GM19324 (cell line): ENCODE data around the gene GRM4.

ENCODE experiments used
- ATAC-seq: cut with Tn5 transposase; IDR thresholded peaks from one replicate; pipeline ENCODE4 v1.9.1; 2021; ENCODE audit warnings: mild to moderate bottlenecking, moderate library complexity; ENCODE audit not compliant: unreplicated experiment, low FRiP score

GRM4 gene

DNA sequence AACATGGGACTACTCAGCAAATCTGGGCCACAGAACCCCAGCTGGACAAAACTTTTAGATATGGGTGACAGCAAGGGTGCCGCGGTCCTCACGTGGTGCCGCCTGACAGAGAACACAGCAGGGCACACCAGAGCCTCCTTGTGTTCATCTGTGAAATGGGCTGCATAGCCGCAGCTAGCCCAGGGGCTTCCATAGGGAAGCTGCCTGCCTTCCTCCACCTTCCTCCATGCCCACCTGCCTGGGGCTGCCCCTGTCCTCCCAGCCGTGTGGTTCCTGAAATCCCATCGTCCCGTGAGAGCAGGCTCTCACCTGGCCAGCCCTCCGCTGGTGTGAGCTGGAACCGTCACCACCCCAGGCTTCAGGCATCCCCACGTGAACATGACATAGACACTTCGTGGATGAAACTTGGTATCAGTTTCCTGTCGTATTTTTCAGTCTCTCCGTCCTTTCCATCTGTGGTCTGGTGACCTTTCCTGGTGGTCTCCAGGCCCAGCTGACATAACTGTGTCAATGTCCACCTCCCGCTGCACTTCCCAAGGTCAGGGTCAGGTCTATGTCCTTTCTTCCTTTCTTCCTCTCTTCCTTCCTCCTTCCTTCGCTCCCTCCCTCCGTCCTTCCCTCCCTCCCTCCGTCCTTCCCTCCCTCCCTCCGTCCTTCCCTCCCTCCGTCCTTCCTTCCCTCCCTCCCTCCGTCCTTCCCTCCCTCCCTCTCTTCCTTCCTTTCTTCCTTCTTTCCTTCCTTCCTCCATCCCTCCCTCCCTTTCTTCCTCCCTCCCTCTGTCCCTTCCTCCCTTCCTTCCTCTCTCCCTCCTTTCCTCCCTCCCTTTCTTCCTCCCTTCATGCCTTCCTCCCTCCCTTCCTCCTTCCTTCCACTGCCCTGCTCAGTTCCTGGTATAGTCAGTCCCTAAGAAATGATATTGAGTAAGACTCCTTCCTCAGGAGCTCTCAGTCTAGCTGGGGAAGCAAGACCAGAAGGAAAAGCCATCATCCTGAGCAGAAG is 78.8 kb downstream of the GRM4 start:
- no peak for ATAC-seq

DNA sequence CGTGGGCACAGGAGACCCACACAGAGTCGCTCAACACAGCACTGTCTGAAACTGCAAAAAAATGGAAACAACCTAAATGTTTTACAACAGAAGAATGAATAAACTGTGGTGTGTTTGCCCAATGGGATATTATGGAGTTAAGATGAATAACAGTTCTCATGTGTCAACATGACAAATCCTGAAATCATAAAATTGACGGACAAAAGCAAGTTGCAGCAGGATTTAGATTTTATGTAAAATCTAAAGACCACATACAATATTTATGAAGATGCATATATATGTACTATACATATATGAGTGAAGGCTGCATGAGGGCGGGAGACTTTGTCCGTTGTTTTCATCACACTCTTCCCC is 79.7 kb downstream of the GRM4 start:
- ATAC-seq: no peak

DNA sequence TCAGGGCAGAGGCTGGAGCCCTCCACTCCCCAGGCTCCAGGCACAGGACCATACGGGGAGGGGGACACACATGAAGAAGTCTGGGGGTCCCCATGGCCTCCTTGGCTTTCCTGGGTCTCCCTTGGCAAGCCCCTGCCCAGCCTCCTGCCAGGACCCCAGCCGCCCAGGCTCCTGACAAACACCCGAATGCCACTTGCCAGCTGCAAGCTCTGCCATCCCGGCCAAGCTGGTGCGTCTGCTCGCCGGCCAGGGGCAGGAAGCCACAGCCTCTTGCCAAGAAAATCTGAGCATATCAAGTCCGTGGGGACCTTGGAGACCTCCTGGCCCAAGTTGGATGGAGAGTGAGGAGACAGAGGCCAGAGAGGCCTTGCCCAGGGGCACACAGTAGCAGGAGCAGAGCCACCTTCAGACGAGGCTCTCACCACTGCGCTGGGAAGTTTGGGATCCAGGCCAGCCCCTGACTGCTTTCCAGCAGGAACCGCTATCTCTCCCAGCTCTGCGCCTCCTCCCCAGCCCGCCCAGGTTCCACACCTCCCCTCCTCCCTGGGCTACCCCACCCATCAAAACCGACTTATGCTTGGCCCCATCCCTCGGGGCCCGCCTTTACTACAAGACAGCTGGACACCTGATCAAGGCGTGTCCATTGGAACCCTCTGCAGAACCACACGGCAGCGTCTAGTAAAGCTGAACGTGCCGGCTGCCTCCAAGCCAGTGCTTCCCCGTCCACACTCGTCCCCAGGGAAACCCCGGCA is 80.2 kb downstream of the GRM4 start:
- no peak for ATAC-seq

DNA sequence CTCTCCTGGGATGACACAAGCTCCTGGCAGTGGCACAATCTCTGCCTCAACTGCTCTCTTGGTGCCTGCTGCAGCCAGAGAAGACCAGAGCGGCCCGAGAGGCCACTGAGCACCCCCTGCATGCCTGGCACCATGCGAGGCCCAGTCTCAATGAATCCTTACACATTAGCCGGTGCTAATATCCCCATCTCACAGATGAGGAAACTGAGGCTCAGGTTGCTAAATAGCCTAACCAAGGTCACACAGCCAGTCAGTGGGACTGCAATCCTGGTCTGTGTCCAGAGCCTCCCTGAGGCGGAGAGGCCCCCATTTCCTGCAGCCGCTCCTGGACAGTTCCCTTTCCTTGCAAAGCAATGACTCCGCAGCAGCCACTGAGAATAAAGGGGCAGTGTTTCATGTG is 81.2 kb downstream of the GRM4 start:
- no peak for ATAC-seq

DNA sequence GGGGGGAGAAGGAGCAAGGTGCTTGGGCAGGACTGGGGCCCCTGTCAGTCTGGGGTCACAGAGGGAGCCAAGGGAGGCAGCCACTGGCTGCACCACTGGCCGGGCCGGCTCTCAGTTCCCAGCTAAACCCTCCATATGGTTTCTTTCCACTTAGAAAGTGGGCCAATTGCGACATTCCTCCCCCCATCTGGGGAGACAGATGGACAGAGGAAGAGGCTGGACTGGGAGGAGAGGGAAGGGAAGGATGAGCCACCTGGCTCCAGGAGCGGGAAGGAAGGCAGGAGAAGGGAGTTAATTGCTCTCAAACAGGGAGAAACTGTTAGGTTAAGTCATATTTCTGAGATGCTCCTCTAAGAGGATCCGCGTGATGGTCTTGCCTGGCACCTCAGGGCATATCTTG is 82.2 kb downstream of the GRM4 start:
- no peak for ATAC-seq

DNA sequence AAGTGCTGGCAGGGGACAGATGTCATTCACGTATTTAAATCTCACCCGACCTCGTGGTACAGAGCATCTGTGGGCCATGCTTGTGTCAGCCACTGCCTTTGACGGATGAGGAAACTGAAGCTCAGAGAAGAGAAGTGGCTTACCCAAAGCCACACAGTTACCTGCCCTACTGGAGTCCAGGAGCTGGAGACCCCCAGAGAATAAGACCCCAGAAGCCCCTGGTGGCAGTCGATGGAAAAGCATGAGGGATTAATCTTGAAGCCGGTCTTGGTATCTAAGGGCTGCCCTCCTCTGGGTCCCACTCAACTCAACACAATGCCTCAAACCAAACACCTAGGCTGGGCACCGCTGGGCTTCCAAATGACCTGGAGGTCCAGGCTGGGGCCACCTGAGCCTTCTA is 83.1 kb downstream of the GRM4 start:
- no peak for ATAC-seq

DNA sequence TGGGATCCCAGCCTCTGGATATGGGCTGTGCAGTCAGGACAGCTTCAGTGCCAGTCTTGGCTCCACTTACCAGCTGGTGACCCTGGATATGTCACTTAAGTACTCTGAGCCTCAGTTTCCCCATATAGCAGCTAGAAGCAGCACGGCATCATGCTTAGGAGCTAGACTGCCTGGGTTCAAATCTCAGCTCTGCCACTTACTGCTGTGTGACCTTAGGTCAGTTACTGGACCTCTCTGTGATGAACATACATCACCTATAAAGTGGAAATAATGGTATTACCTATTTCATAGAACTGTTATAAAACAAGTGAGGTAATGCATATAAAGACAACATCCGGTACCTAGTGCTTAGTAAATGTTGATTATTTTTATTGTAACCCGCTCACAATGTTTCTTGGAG is 83.7 kb downstream of the GRM4 start:
- no peak for ATAC-seq

DNA sequence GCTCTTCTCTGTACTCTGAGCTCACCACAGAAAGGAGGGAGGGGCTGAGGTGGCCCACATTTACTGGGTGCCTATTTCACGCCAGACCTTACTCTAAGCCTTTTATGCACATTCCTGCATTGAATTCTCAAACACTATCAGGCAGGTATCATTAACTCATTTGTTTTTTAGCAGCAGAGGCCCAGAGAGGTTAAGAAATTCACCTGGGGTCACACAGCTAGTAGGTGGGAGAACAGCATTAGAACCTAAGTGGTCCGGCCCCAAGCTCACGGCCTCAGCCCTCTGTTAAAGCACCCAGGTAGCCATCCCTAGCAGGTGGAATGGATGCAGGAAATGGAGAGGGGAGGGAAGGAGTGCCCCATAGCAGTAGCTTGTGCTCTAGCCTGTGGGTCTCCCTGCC is 84.5 kb downstream of the GRM4 start:
- no peak for ATAC-seq

DNA sequence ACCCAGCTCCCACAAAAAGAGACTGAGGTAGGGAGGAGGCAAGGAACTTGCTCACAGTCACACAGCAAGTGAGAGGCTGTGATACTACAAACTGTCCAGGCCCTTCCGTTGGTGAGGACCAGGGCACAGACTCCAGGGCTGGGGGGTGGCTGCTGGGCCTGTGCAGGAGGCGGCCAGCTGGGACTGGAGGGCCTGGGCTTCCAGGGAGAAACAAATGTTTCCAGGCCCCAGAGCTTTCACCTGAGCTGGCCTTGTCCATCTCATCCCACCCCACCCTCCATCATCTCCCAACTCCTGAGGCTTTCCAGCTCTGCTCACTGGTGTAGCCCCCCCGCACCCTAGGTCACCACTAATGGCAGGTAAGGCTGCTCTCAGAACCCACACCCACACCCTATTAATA is 86.0 kb downstream of the GRM4 start:
- no peak for ATAC-seq

DNA sequence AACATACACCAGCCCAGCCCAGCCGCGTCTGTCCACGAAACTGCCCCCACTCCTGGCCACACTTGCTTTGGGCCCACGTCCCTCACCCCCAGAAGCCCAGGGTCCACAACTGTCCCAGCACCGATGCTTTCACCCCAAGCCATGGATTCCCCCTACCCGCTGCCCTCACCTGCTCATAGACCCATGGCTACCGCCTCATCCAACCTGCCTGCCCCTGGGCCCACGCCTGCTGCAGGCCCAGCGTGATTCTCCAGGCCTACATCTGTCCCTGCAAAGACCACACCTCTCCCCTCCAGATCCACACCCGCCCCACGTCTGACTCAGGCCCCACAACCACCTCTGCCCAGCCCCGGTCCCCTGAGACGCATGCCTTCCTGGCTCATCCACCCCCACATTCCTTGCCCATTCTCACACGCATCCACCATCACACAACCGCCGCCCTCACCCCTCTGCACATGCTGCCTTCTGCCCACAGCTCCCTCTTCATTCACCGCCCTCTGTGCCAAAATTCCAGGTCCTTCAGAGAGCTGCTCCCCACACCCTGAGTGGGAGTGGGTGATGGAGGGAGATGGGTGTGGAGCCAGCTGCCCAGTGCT is 86.7 kb downstream of the GRM4 start:
- ATAC-seq: no peak

DNA sequence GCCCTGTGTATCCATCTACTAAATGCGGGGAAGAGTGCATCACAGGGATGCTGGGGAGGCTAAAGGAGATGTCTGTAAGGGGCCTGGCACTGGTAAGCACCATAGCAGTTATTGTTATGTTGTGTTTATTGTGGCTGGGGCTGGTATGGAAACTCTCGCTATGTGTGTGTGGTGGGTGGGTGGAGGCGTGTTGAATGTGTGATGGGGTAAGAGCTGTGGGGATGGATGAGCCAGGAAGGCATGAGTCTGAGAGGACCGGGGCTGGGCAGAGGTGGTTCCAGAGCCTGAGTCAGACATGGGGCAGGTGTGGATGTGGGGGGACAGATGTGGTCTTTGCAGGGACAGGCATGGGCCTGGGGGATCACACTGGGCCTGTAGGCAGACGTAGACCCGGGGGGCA is 88.1 kb downstream of the GRM4 start:
- no peak for ATAC-seq

DNA sequence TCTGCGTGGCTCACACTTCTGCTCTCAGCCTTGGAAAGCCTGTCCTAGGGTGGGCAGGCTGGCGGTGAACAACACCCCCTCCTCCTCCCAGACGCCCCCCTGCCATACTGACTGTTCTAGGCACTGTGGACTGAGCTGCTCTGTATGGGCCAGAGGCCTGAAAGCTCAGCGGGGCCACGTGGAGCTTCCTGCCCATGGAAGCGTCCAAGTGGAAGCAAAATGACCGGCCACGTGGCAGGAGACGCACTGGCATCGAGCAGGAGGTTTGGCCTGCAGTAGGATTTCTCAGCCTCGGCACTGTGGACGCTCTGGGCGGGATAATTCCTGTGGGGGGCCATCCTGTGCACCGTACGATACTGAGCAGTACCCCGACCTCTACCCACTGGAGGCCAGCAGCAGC is 88.7 kb downstream of the GRM4 start:
- ATAC-seq: no peak

DNA sequence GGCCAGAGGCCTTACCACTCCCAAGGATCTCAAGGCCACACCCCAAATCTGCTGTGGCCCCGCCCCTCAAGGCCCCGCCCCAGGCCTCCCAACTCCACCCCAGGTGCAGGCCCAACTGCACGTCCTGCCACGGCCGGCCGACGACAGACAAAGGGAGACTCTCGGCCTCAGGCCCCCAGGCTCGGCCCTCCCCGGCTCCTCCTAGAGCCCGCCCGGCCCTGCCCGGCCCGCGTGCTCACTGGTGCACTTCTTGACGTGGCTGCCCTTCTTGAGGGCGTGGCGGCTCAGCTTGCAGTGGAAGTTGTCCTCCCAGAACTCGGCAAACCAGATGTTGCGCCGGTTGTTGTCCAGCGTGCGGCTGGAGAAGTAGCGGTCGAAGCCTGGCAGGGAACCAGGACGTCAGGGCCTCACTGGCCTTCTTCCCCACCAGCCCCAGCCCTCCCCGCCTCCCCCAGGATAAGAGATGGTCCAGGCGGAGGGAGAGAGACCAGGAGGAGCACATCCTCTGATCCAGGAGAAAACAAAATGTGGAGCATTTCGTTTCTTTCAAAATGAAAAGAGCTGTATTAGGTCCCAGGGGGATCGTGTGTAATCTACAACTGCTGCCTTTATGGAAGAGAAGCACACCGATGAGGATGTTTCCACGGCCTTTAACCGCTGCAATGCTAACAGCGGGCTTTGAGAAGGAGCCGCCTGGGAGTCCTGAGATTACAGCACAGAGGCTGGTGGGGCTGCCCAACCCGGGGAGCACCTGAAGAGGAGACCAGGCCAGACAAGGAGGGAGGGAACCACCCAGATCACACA is 89.4 kb downstream of the GRM4 start:
- ATAC-seq: no peak

DNA sequence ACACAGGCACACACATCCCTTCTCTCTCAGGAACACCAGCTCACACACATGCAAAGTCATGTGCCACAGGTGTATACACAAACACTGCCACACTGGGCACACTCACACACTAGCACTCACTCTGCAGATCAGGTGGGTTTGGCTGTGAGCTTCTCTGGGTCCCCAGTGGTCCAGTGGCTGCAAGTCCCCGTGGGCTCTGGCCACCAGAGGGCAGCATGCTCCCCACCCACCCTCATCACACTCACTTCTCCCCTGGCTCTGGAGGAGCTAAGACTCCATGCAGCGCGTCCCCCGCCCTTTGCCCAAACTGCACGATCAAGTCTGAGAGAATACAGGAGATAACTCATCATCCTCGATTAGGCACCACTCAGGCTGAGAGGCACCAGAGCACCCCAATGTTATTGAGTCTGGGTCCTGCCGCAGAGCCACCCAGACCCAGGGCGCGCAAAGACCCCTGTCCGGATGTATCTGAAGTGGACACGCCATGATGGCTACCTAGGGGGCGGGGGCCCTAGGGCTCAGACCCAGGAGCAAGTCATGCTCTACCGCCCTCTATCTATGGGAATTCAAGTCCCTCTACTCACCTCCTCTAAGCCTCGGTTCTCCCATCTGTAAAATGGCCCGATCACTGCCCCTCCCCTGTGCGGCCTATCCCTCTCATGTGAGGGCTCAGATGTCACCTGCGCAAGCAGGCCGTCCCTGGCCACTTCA is 90.5 kb downstream of the GRM4 start:
- no peak for ATAC-seq

DNA sequence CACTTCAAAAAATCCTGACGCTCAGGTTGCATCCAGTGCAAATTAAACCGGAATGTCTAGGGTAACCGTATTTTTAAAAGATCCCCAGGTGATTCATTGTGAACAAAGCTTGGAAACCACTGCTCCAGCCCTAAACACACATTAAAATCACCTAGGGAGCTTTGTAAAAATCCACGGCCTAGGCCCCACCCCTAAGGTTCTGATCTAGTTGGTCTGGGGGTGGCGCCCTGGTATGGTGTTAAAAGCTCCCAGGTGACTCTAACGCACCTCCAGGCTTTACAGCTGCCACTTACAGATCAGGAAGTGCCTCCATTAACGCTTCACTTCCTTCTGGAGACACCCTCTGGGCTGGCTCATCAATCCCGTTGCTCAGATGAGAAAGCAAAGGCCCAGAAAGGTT is 92.2 kb downstream of the GRM4 start:
- ATAC-seq: no peak

DNA sequence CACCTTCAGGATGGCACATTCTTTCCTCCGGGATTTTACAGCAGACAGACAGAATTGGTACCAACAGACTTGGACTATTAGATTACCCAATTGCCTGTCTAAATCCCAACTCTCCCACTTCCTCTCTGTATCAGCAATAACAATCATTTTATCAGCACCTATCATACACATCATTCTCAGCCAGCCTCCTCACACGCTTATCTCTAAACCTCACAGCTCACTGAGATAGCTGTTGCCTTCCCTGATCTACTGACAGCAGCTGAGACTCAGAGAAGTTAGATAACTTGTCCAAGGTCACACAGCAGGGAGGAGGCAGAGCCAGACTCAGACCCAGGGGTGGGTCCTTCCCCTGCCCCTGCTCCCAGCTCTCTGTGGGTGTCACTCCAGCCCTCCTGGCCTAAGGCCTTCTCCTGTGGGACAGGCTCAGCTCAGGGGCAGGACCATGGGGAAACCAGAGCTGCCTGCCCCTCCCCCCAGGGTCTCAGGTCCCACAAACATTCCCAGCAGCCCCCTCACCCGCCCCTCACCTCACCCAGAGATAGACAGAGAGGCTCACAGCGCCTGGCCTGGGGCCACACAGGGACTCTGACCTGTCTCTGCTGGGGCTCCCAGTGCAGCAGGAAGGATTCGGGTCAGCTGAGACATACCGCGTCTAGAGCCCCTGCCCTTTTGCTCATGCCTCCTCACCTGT is 92.8 kb downstream of the GRM4 start:
- no peak for ATAC-seq

DNA sequence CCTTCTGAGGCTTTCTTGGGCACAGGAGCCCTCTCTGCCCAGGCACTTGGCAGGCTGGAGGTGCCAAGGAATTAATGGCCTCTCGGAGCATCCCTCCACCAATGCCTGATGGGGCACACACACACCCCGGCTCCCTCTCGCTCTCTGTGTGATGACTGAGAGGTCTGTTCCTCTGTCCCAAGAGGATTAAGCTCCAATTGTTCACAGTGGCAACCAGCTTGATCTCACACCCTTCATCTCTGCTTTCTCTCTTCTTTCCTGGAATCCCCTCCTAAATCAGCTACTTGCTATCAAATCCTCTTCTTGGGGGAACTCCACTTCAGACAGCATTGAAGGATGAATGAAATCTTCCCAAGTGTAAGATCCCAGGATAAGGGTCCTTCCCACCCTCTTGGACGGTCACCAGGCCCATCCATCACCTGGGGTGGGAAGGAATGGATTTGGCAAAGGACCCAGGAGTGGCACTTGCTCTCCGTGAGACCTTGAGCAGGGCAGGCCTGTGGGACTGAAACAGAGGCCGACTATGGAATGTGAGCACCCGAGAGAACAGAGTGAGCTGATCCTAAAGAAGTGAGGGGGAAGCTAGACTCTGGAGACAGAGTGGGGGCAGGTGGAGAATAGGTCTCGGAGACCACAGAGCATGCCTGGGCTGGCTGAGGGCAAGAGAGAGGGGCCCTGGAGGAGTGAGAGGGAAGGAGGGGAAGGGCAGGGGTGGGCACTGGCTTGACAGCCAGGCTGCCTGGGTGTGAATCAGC is 93.6 kb downstream of the GRM4 start:
- ATAC-seq: no peak

DNA sequence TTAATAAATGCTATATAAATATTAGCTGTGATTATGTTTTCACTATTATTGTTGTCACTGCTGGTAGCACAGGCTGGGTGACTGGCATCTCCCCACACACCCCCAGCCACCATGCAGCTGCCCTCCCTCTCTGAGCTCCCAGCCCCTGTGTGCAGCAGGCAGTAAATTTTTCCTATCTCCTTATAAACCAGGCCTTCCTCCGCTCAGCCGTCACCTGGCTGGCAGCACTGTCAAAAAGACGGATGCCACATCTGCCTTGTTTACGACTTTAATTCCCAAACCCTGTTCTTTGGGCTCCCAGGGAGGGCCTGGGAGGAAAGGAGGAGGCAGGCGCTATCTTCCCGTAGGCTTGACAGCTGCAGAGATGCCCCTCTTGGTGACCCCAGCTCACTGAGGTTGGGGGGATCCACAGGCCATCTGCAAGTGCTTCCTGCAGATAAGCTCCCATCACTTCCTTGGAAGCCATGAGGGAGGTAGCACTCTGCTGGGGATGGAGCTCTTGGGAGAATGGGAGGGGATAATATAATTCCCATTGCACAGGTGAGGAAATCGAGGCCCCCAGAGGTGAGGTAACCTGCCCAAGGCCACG is 94.5 kb downstream of the GRM4 start:
- ATAC-seq: no peak
